Keratinocyte (primary cell): ENCODE measurements around the gene RNF13. TPM values are rescaled to one million over a fixed set of nuclear protein-coding genes. Genes with fewer than 3 reads are reported as not detected.
A peak's percentile ranks its signal among the peaks of the same experiment; 100 is the strongest.
"Not testable (repeated sequence)": the region's sequence is repeated elsewhere in the genome, so short reads cannot be mapped to it uniquely, and the experiment has no call there.

Experiments
- DNase-seq: peaks from one replicate; pipeline ENCODE4 v3.0.0-alpha.2; 2011; ENCODE audit warnings: low read depth, missing footprints, low spot score
- FAIRE-seq: peaks from 2 replicates; lab custom pipeline; 2011; peaks lifted over from hg19 to GRCh38; lab: Jason Lieb, UNC
- H2AFZ ChIP-seq: 2 replicates; pipeline ENCODE4 v1.6.0; 2012; ENCODE audit warnings: low read length, control low read depth, inconsistent platforms; ENCODE audit not compliant: control insufficient read depth
- H3K27ac ChIP-seq: 2 replicates; pipeline ENCODE4 v1.5.1; 2011; ENCODE audit warnings: low read length; ENCODE audit not compliant: control insufficient read depth, insufficient read depth
- H3K27me3 ChIP-seq: 3 replicates; pipeline ENCODE4 v1.6.0; 2011; ENCODE audit warnings: low read length; ENCODE audit not compliant: control insufficient read depth, insufficient read depth; ENCODE audit errors: extremely low read depth
- H3K36me3 ChIP-seq, 2 experiments: 2 replicates in 1 of 2; 3 replicates in 1 of 2; pipeline ENCODE4 v1.5.1; 2011; ENCODE audit warnings: low read length in 2 of 2, mild to moderate bottlenecking in 1 of 2; ENCODE audit not compliant: control insufficient read depth in 2 of 2, insufficient read depth in 2 of 2; ENCODE audit errors: extremely low read depth in 1 of 2
- H3K4me1 ChIP-seq: 3 replicates; pipeline ENCODE4 v1.5.1; 2011; ENCODE audit warnings: low read length; ENCODE audit not compliant: control insufficient read depth, insufficient read depth; ENCODE audit errors: extremely low read depth
- H3K4me2 ChIP-seq: 3 replicates; pipeline ENCODE4 v1.6.0; 2011; ENCODE audit warnings: low read depth, low read length; ENCODE audit not compliant: control insufficient read depth, insufficient read depth; ENCODE audit errors: extremely low read depth
- H3K4me3 ChIP-seq, 3 experiments: fragments of 200-600 bp in 1 of 3; sonication (generic) in 1 of 3; 2 replicates in 2 of 3; 3 replicates in 1 of 3; pipeline ENCODE4 v1.5.1; 2011 to 2016; ENCODE audit warnings: low read length in 3 of 3, mild to moderate bottlenecking in 3 of 3, control low read depth in 2 of 3, inconsistent platforms in 1 of 3, low read depth in 1 of 3, mixed read lengths in 1 of 3, mixed run types in 1 of 3, moderate library complexity in 1 of 3; ENCODE audit not compliant: control insufficient read depth in 2 of 3, insufficient read depth in 2 of 3; ENCODE audit errors: extremely low read depth in 1 of 3
- H3K79me2 ChIP-seq: 2 replicates; pipeline ENCODE4 v1.6.0; 2012; ENCODE audit warnings: low read length; ENCODE audit not compliant: control insufficient read depth, insufficient read depth
- H3K9ac ChIP-seq: 3 replicates; pipeline ENCODE4 v1.6.0; 2011; ENCODE audit warnings: low read length; ENCODE audit not compliant: control insufficient read depth, insufficient read depth; ENCODE audit errors: extremely low read depth
- H3K9me1 ChIP-seq: 3 replicates; pipeline ENCODE4 v1.6.0; 2011; ENCODE audit warnings: low read length; ENCODE audit not compliant: control insufficient read depth, insufficient read depth; ENCODE audit errors: extremely low read depth
- H3K9me3 ChIP-seq: 2 replicates; pipeline ENCODE4 v1.5.1; 2012; ENCODE audit warnings: low read depth, low read length; ENCODE audit not compliant: control insufficient read depth
- H4K20me1 ChIP-seq: 3 replicates; pipeline ENCODE4 v1.6.0; 2011; ENCODE audit warnings: low read length; ENCODE audit not compliant: control insufficient read depth, insufficient read depth; ENCODE audit errors: extremely low read depth
- EZH2 ChIP-seq: IDR thresholded peaks from one replicate; pipeline ENCODE4 v1.6.1; 2012; ENCODE audit warnings: inconsistent platforms, mild to moderate bottlenecking, low read length, moderate library complexity
- dilution Hi-C: fragments of 300-500 bp; cut with MboI; formaldehyde crosslinking; loops from one replicate; pipeline ENCODE4 v1.7.0; 2020; ENCODE audit warnings: low sequenced_read_pairs; ENCODE audit not compliant: extremely low pct_ligation_motif_present
- polyA plus RNA-seq, 5 experiments: library from polyadenylated mRNA; depleted of rRNA in 3 of 5; stranded (reverse) in 3 of 5; stranded (forward) in 1 of 5; unstranded in 1 of 5; fragments of >200 nt; gene quantifications; 1 replicate in 1 of 5; 2 replicates in 3 of 5; 3 replicates in 1 of 5; pipeline versions ENCODE4 v1.2.1 to v1.2.3, GENCODE V29; 2011 to 2012; ENCODE audit warnings: missing spikeins in 2 of 5, low read depth in 1 of 5, low replicate concordance in 1 of 5
- TF ChIP-seq, protein P1 (sequence below), 3 experiments: IDR thresholded peaks in 1 of 3; conservative IDR thresholded peaks in 1 of 3; optimal IDR thresholded peaks in 1 of 3; 2 replicates in 2 of 3; 3 replicates in 1 of 3; pipeline versions ENCODE3 to v1.5.1; 2011; ENCODE audit warnings: low read length in 3 of 3, mild to moderate bottlenecking in 3 of 3, moderate library complexity in 2 of 3, control low read depth in 1 of 3, inconsistent platforms in 1 of 3; ENCODE audit not compliant: insufficient read depth in 2 of 3; ENCODE audit errors: extremely low read depth in 1 of 3

RNF13 gene
- polyA plus RNA-seq, 1 donor (not counting 4 experiments of a cell fraction or from before 2014, with no cell fraction given), result 57.4 TPM

DNA sequence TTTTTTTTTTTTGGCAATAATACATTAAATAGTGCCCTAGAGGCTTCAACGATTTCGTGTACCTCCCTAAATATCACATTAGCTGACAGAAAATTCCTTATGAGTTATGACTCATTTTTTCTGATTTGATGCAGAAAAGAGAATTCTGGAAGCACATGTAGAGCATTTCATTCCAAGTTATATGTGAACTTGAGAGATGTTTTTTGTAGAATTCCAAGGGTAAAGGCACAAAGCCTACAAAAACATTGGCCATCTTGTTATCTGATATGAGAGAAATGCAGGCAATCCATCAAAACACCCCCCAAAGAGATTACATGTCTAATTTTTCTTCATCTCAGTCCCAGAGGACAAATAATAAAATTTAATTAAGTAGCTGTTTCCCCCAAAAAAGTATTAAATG is 164.4 kb downstream of the RNF13 start:
- Histone ChIP-seq H3K4me1 (no peaks in the 10 kb centered on the region), H3K36me3 (no peaks in the 10 kb centered on the region), H3K4me3 (no peak overlapping the region), H3K27me3 (no peaks in the 10 kb centered on the region), H3K27ac (no peak overlapping the region), H3K79me2 (no peaks in the 10 kb centered on the region), H3K9ac (no peak overlapping the region), H3K9me1 (no peaks in the 10 kb centered on the region), H3K9me3 (no peaks in the 10 kb centered on the region), H4K20me1 (no peaks in the 10 kb centered on the region), H3K4me2 (no peak overlapping the region), H2AFZ (no peak overlapping the region)
- no peak for DNase-seq
- dilution Hi-C loops, result no loop called here
- FAIRE-seq, result no peak
- TF ChIP-seq EZH2, result no peak
- TF ChIP-seq, protein P1, sequence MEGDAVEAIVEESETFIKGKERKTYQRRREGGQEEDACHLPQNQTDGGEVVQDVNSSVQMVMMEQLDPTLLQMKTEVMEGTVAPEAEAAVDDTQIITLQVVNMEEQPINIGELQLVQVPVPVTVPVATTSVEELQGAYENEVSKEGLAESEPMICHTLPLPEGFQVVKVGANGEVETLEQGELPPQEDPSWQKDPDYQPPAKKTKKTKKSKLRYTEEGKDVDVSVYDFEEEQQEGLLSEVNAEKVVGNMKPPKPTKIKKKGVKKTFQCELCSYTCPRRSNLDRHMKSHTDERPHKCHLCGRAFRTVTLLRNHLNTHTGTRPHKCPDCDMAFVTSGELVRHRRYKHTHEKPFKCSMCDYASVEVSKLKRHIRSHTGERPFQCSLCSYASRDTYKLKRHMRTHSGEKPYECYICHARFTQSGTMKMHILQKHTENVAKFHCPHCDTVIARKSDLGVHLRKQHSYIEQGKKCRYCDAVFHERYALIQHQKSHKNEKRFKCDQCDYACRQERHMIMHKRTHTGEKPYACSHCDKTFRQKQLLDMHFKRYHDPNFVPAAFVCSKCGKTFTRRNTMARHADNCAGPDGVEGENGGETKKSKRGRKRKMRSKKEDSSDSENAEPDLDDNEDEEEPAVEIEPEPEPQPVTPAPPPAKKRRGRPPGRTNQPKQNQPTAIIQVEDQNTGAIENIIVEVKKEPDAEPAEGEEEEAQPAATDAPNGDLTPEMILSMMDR (optimal IDR thresholded peaks at IDR 0.05 in 1 of 3, IDR thresholded peaks at IDR 0.05 in 1 of 3, conservative IDR thresholded peaks at IDR 0.05 in 1 of 3; ENCODE audit: extremely low read depth in 1 of 3, insufficient read depth in 2 of 3, low read length in 3 of 3), result no peak

DNA sequence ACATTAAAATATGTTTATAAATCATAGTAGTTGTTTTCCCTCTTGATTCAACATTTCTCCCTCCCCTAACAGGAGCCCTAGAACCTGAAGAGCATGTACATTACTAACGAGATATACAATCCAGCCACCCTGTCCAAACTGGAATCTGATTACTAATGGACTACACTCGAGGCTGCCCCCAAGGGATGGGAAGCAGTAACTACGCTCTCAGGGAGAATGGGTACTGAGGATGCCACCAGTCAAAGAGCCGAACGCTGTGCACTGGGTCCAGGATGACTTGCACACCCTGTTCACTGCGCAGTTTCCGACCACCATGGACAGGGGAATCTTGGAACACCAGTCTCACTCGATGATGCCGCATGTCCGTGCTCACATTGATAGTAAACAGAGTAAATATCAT is 169.0 kb downstream of the RNF13 start:
- DNase-seq, H3K4me1 ChIP-seq, H3K9me1 ChIP-seq, H3K27me3 ChIP-seq, H3K4me2 ChIP-seq, H3K27ac ChIP-seq, dilution Hi-C loops, H2AFZ ChIP-seq, H3K9me3 ChIP-seq, H3K9ac ChIP-seq, H4K20me1 ChIP-seq, H3K79me2 ChIP-seq, H3K36me3 ChIP-seq, H3K4me3 ChIP-seq: not testable (repeated sequence)
- FAIRE-seq, result peak; percentile 89

DNA sequence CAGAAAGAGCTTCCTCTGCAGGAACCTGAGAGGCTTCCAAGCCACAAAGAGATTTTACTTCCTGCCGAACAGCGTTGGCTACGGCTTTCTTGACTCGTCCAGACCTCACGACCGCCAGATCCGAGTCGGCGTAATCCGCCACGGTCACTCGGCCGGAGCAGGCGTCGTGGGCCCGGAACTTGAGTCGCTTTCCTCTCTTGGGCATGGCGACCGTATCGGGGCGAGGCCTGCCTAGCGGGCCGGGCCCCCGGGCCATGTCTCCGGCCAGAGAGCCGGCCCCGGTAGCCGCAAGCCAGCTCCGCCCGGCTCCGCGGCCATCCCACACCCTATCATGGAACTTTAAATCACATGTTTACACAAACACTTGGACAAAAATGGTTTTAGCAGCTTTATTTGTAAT is 170.0 kb downstream of the RNF13 start:
- H4K20me1 ChIP-seq, DNase-seq, H3K9me1 ChIP-seq, H3K4me3 ChIP-seq, H3K27ac ChIP-seq, dilution Hi-C loops, H3K4me2 ChIP-seq, H3K4me1 ChIP-seq, H3K9me3 ChIP-seq, H2AFZ ChIP-seq, FAIRE-seq, H3K9ac ChIP-seq, H3K36me3 ChIP-seq, H3K79me2 ChIP-seq, H3K27me3 ChIP-seq: not testable (repeated sequence)
